ENCODE measurements around the gene TSPAN9. TPM values are rescaled to one million over a fixed set of nuclear protein-coding genes. Genes with fewer than 3 reads are reported as not detected.
A peak's percentile ranks its signal among the peaks of the same experiment; 100 is the strongest.

Gene TSPAN9
- total RNA-seq, 1 experiment from 2014 or later, result 13.4 TPM

DNA sequence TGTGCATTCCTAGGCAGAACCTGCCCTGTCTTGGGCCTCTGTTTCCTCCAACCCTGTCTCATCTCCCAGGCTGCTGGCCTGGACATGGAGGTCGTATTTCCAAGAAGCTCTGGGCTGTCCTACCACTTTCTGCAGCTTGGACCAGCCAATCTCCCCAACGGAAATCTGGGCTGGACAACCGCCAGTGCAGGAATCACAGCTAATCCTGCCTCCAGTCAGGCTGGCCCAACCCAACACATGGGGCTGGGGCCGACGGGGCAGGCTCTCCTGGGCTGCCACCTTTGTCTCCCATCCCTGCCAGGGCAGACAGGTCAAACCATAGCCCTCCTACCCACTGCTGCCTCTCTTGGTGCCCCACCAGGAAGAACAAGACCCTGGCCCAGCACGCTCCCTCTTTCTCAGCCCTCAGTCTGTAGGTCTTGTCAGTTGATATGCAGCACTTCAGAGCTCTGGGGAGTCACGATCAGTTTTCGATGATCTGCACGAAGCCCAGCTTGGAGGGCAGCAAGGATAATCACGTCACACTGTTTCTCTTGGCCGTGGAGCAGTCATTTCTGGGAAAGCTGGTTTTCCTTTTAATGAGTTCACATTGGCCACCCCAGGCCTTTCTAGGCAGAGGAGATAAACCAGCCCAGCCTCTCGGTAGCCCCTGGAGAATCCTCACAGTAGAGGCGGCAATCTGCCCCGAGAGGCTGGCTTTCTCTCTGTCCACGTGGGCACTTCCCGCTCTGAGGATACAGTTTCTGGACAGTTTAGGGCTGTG is 218.6 kb downstream of the TSPAN9 start:
- Mint-ChIP-seq H3K27ac (ENCODE audit: low read depth, unreplicated experiment) (no peak overlapping the region), H3K4me3 (ENCODE audit: unreplicated experiment) (no peak overlapping the region), H3K27me3 (ENCODE audit: insufficient read depth, unreplicated experiment) (no peaks in the 10 kb centered on the region), H3K9me3 (ENCODE audit: unreplicated experiment) (no peaks in the 10 kb centered on the region), H3K36me3 (ENCODE audit: insufficient read depth, unreplicated experiment) (no peaks in the 10 kb centered on the region), H3K4me1 (ENCODE audit: insufficient read depth, unreplicated experiment) (peaks cover 20% of the 10 kb centered on the region)
- POLR2A ChIA-PET, result no interaction called here
- BruUV-seq (replicated peaks), result no TSS peak
- TF ChIP-seq, protein P1, sequence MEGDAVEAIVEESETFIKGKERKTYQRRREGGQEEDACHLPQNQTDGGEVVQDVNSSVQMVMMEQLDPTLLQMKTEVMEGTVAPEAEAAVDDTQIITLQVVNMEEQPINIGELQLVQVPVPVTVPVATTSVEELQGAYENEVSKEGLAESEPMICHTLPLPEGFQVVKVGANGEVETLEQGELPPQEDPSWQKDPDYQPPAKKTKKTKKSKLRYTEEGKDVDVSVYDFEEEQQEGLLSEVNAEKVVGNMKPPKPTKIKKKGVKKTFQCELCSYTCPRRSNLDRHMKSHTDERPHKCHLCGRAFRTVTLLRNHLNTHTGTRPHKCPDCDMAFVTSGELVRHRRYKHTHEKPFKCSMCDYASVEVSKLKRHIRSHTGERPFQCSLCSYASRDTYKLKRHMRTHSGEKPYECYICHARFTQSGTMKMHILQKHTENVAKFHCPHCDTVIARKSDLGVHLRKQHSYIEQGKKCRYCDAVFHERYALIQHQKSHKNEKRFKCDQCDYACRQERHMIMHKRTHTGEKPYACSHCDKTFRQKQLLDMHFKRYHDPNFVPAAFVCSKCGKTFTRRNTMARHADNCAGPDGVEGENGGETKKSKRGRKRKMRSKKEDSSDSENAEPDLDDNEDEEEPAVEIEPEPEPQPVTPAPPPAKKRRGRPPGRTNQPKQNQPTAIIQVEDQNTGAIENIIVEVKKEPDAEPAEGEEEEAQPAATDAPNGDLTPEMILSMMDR (IDR thresholded peaks at IDR 0.05; ENCODE audit: unreplicated experiment), result no peak
- no peak for DNase-seq (ENCODE audit: unreplicated experiment)
- CTCF ChIA-PET, result interaction anchor here (0.6 to 10.6 kb wide), 6 partner anchors 21 to 507 kb away, joined by 3 to 188 read pairs (median 4); no protein-coding TSS in a partner anchor
- intact Hi-C loops (cut with micrococcal nuclease), result no loop called here

DNA sequence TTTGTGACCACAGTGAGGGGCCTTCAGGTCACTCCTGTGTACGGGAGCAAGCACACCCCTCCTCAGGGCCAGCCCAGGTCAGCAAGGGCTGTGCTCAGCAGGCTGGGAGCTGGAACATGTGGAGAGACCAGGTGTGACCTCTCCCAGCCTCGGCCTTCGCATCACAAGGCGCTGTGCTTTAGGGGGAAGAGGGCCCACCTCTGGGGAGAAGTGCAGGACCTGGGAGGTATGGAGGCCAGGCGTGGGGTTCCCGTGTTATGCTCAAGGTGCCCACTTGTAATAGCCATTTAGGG is 219.2 kb downstream of the TSPAN9 start:
- Mint-ChIP-seq H3K4me3 (ENCODE audit: unreplicated experiment) (no peak overlapping the region), H3K27ac (ENCODE audit: low read depth, unreplicated experiment) (no peak overlapping the region), H3K4me1 (ENCODE audit: insufficient read depth, unreplicated experiment) (peaks cover 24% of the 10 kb centered on the region), H3K36me3 (ENCODE audit: insufficient read depth, unreplicated experiment) (no peaks in the 10 kb centered on the region), H3K27me3 (ENCODE audit: insufficient read depth, unreplicated experiment) (no peaks in the 10 kb centered on the region), H3K9me3 (ENCODE audit: unreplicated experiment) (no peaks in the 10 kb centered on the region)
- intact Hi-C loops (cut with micrococcal nuclease), result no loop called here
- POLR2A ChIA-PET, result no interaction called here
- TF ChIP-seq, protein P1 (IDR thresholded peaks at IDR 0.05; ENCODE audit: unreplicated experiment), result no peak
- BruUV-seq (replicated peaks), result no TSS peak
- DNase-seq (ENCODE audit: unreplicated experiment), result no peak
- CTCF ChIA-PET, result interaction anchor here (0.6 to 10.6 kb wide), 5 partner anchors 21 to 494 kb away, joined by 3 to 188 read pairs (median 4); no protein-coding TSS in a partner anchor

DNA sequence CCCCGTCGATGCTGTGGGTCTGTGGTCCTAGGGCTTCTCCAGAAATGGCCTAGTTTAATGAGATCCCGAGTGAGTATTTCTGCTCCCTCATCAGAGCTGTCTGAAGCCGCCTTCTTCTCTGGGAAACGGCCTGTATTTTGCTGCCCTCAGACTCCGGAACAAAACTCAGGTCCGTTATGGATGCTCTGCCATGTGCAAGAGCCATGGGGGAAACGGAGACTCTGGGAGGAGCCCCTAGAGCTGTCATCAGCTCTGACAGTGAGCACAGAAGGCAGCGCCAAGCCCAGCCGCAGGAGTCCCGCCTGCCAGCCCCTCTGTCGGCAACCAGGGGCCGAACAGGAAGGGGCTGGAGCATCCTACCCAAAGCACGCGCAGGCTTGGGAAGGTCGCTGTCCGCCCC is 221.4 kb downstream of the TSPAN9 start:
- Mint-ChIP-seq H3K4me3 (ENCODE audit: unreplicated experiment) (no peak overlapping the region), H3K36me3 (ENCODE audit: insufficient read depth, unreplicated experiment) (no peaks in the 10 kb centered on the region), H3K27me3 (ENCODE audit: insufficient read depth, unreplicated experiment) (no peaks in the 10 kb centered on the region), H3K4me1 (ENCODE audit: insufficient read depth, unreplicated experiment) (peaks cover 24% of the 10 kb centered on the region), H3K9me3 (ENCODE audit: unreplicated experiment) (no peaks in the 10 kb centered on the region), H3K27ac (ENCODE audit: low read depth, unreplicated experiment) (no peak overlapping the region)
- BruUV-seq (replicated peaks), result no TSS peak
- intact Hi-C loops (cut with micrococcal nuclease), result no loop called here
- TF ChIP-seq, protein P1 (IDR thresholded peaks at IDR 0.05; ENCODE audit: unreplicated experiment), result no peak
- ChIA-PET POLR2A (no interaction called here), CTCF (interaction anchor here (0.6 to 10.6 kb wide), 27 partner anchors 9 to 979 kb away, joined by 3 to 188 read pairs (median 17); no protein-coding TSS in a partner anchor)
- DNase-seq (ENCODE audit: unreplicated experiment), result no peak

DNA sequence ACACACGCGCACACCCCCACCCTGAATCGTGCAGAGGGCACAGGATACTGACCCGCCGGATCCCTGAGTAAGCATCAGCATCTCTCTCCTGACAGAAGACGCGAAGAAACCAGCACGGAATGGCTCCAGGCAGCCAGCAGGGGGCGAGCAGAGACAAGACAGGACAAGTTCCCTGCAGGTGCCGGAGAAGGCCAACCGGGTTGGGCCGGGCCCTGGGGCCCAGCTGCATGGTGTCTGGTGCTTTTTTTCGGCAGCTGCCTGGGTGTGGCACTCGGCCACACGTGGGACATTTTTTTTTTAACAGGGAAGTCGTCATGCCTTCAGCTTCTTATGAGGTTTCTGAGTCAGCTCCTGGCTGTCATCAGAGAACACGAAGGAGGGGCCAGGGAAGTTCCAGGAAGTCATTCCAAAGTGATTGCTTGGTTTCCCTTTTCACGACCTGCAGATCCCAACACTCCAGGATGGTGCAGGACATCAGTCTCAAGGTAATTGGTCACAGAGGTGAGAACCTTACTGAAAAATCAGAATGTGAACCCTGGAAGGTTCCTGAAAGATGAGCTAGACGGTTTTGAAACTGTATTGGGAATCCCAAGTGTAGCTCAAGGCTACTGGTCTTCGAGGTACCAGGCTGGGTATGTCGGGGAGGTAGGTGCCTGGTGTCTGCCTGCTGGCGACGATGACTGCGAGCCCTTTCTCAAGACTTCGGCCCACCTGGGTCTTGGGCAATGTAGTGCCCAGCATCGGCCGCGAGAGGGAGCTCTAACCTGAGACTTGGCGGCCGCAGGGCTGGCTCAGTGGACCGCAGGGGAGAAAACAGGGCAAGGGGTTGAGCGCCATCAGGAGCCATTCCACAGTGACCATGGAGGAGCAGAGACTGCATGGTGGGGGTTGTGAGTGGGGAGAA is 223.0 kb downstream of the TSPAN9 start:
- H3K36me3 Mint-ChIP-seq (ENCODE audit: insufficient read depth, unreplicated experiment), result no peaks in the 10 kb centered on the region
- CTCF ChIA-PET, result interaction anchor here (0.5 to 10.6 kb wide), 139 partner anchors 9 to 1972 kb away, joined by 3 to 188 read pairs (median 5); no protein-coding TSS in a partner anchor

More for the DNA sequence above, 223.0 kb downstream of the TSPAN9 start:
- no peaks in the 10 kb centered on the region for H3K9me3 Mint-ChIP-seq (ENCODE audit: unreplicated experiment)
- POLR2A ChIA-PET, result interaction anchor here (0.5 to 2.8 kb wide), 21 partner anchors 11 to 973 kb away, joined by 3 to 24 read pairs (median 5); partner anchors contain the start of gene CCND2
- DNase-seq (ENCODE audit: unreplicated experiment), result peak; percentile 96
- H3K4me3 Mint-ChIP-seq (ENCODE audit: unreplicated experiment), result peak overlapping the region; percentile 71
- peak overlapping the region; percentile 98 for H3K27ac Mint-ChIP-seq (ENCODE audit: low read depth, unreplicated experiment)
- intact Hi-C loops (cut with micrococcal nuclease), result loop anchor here (1.0 to 5.0 kb wide), 10 partner anchors 154 to 977 kb away; partner anchors contain the start of gene PARP11
- TSS peak; percentile 78 for BruUV-seq (replicated peaks)
- no peaks in the 10 kb centered on the region for H3K27me3 Mint-ChIP-seq (ENCODE audit: insufficient read depth, unreplicated experiment)
- TF ChIP-seq, protein P1 (IDR thresholded peaks at IDR 0.05; ENCODE audit: unreplicated experiment), result peak; percentile 98
- H3K4me1 Mint-ChIP-seq (ENCODE audit: insufficient read depth, unreplicated experiment), result peaks cover 34% of the 10 kb centered on the region

All from MCF 10A (cell line).